Karpas-422 (cell line): ENCODE measurements around the gene METTL8. TPM values are rescaled to one million over a fixed set of nuclear protein-coding genes. Genes with fewer than 3 reads are reported as not detected.

ENCODE experiments used
- total RNA-seq: library from RNA; depleted of rRNA; stranded (reverse); fragments of >200 nt; shearing (Covaris generic); gene quantifications from 2 replicates; pipeline ENCODE4 v1.2.3, GENCODE V29; 2014; ENCODE audit warnings: low replicate concordance; rRNA removed

METTL8 gene
- total RNA-seq, 1 experiment from 2014 or later, result 16.5 TPM

Other genes with a start within 250 kb of the METTL8 start
- 22.3 and 63.2 TPM in 2 replicates for gene DCAF17, start 236 bp upstream of the METTL8 start, total RNA-seq
- not detected in 2 replicates for gene CYBRD1, start 88.5 kb upstream of the METTL8 start, total RNA-seq